GM04503 (cell line): Measurements from ENCODE around the gene CCL26.
"Not testable (repeated sequence)": the region's sequence is repeated elsewhere in the genome, so short reads cannot be mapped to it uniquely, and the experiment has no call there.

Experiments used
- DNase-seq: peaks from one replicate; pipeline ENCODE4 v3.0.0-alpha.2; 2012; ENCODE audit warnings: low read depth

Gene CCL26

DNA sequence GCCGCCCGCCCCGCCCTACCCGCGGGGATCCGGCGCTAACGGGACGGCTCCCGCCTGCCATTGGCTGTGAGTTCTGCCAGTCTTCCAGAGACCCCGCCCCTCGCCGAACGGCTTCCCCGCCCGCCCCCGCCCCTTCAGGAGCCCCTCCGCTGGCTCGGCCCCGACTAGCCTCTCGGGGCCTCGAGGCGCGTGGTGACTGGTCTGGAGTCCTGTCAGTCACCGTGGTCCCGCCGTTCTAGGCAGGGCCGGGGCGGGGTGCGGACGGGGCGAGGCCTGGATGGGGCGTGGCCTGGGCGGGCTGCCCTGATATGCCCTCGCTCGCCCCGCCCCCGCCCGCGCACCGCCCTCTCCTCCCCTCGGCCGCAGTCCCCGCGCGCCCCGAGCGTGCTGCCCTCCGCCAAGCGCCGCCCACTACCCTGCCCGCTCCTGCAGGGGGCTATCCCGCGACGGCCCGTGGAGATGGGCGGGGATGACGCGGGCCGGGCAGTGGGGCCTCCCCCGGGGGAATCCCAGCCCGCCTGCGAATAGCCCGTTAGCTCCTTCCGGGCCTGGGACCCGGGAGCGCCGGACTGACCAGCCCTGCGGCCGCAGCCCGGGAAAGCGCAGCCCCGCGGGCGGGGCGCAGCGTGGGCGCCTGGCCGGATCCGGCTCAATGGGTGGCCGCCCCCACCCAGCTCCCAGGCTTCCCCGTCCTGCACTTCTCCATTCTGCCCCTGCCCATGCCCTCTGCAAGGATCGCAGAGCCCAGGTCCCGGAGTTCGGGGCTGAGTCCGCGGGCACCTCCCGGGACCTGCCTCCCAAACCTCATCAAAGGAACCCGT, 32.8 kb downstream of the CCL26 start:
- DNase-seq: peak; percentile 76

DNA sequence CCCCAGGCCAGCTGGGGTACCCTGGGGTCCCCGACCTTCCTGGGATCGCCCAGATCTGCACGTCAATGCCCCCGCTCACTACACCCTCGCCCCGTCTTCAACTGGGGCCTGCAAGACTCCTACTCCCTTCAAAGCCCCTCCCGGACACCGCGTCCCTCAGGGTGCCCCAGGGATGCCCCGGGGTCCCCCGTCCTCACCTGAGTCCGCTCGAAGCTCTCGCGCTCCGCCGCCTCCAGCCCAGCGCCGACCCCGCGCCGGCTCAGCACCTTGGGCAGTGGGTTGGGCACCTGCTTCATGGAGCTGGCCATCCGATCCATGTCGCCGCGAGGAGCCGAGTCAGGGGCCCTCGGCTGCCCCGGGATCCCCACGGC, 33.4 kb downstream of the CCL26 start, which contains the start of gene HIP1:
HIP1 (minus strand) TSS at position 338 of the 371 bp plus-strand sequence; CDS start at position 317, 21 bp downstream.
- DNase-seq: no peak

DNA sequence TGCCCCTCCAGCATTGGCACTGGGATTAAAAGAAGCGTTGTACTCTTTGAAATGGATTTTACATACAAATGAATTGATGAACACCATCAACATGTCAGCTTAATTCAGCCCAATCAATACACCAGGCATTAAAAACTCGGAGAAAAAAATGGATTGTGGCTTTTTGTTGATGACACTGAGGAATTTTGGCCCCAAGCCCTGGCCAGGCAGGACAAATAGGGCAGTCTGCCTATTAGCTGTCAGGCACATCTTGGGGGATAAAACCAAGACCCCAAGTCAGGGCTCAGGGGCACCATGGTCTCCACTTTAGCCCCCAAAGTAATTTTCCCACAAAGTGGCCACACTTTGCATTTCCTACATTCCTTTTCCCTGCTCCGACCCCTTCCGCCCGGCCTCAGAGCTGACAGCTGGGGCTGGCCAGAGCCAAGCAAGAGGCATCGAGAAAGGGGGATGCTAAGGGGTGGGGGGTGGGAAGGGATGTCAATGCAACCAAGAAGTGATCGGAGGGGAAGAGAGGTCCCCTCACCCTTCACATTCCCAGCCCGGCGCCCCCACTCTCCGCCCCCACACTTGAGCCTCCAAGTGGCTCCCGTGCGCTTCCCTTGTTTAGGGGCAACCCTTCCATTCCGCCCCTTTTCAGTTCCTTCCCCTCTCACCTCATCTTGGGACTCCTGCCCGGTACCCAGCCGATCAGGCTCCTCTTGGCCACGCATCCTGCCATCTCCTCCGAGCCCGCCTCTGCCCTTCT, 34.0 kb downstream of the CCL26 start:
- DNase-seq: no peak

DNA sequence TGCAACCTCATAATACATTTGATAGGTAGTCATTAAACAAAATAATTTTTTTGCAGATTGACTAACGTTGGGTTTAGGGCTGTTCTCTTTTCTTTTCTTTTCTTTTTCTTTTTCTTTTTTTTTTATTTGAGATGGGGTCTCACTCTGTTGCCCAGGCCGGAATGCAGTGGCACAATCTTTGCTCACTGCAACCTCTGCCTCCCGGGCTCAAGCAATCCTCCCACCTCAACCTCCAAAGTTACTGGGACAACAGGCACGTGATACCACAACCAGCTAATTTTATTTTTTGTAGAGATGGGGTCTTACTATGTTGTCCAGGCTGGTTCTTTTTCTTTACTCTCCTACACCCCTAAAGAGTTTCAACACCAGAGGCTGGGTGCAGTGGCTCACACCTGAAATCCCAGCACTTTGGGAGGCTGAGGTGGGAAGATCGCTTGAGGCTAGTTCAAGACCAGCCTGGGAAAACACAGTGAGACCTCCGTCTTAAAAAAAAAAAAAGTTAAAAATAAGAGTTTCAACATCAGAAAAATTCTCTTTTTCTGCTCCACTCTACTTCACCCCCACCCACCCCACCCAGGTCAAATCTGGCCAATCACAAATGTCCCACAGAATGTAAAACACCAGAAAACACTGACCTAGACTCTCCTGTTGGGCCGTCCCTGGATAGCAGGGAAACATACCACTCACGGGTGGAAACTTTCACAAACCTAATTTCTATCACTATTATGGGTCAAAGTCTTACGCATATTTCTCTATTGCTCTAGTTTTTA, 36.2 kb downstream of the CCL26 start:
- no peak for DNase-seq

DNA sequence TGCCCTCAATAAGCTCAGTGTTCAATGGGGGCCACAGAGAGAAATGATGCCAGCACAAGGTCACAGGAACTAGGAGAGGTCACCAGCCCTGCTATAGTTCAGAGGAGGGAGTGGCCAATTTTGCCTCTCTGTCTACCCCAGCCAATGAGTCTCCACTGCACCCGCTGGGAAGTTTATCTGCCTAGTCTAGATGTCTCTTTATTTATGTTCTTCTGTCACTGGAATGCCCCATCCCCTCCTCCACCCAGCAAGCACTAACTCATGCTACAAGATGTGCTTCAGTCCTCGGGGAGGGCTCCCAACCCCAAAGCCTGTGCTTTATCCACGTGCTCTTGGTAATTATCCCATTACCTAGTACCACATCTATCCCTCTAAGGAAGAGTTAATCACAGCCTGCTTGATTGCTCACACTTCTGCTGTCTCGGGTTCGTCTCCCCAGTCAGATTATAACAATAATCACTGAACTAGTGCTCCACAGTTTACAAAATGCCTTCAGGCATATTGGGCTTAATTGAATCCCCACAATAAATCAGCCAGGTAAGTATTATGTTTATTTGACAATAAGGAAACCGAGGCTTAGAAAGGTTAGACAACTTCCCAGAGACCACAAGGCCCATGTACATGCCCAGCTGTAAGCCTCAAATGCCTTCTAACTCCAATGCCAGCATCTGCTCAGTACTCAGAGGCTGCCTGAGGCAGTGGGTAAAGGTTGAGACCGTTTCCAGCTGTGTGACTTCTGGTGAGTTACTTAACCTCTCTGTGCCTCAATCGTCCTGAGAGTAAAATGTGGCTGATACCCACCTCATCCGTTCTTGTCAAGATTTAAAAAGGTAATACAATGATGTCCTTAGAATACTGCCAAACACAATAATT, 37.2 kb downstream of the CCL26 start:
- no peak for DNase-seq

DNA sequence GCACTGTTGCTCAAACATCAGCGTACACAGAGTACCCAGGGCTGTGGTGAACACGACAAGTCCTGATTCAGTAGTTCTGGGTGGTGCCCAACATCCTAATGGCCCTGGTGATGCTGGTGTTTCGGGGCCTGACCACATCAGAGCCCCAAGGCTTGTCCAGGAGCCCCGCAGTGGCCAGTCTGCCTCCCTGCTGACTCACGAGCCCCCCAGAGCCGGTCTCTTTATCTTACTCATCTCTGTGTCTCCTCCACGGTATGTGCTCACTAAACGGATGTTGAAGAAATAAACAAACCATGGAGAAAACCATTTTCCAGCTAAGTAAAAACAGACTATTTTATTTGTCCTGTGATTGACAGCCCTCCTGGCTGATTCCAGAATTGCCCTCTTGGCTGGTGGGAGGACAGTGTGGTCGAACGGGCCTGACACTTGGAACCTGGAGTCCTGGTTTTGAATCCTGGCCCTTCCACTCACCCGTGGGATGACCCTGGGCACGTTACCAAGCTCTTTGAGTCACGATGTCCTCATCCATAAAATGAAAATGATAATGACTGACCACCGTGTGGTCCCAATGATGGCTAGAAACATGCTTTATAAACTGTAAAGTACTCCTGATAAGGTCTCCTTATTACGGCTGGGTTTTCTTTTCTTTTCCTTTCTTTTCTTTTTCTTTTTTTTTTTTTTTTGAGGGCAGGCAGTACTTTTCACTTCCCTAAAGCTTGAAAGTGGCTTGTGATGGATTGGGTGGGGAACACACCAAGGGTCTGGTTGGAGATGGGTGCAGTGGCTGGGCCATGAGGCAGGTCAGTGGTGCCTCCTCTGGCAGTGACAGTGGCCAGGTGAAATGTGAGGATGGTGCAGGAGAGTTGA, 39.0 kb downstream of the CCL26 start:
- peak; percentile 96 for DNase-seq

DNA sequence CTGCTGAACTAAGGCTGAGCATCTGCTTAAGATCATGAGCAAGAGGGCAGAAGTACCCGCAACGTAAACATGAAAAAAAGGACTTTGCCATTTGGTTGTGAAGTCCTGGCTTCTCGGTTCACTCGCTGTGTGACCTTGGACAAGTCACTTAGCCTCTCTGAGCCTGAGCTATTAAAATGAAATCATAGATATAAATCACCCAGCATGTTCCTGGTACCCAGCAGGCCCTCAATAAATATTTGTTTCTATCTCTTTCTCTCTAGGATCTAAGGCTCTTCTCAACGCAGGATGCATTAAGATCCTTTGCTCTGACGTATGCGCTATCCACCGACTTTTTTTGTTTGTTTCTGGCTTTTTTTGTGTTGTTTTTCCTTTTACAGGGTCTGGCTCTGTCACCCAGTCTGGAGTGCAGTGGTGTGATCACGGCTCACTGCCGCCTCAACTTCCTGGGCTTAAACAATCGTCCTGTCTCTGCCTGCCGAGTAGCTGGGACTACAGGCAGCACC, 39.9 kb downstream of the CCL26 start:
- no peak for DNase-seq

DNA sequence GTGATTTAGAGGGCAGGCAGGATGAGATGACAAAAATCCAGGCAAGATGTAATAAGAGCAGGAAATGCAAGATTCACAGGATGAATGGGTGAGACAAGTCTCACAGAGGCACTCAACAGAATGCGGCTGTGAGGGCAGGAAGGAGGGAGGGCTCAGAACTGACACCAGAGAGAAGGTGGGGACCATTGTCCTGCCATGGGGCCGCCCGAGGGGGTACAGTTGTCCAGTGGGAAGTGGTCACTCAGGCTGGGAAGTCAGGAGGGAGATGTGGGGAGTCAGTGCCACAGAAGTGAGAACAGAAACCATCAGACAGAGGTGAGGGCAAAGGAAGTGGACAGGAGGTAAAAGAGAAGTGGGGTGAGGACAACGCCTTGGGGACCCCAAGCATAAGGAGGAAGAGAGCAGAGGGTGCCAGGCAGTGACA, 42.1 kb downstream of the CCL26 start:
- DNase-seq: no peak

DNA sequence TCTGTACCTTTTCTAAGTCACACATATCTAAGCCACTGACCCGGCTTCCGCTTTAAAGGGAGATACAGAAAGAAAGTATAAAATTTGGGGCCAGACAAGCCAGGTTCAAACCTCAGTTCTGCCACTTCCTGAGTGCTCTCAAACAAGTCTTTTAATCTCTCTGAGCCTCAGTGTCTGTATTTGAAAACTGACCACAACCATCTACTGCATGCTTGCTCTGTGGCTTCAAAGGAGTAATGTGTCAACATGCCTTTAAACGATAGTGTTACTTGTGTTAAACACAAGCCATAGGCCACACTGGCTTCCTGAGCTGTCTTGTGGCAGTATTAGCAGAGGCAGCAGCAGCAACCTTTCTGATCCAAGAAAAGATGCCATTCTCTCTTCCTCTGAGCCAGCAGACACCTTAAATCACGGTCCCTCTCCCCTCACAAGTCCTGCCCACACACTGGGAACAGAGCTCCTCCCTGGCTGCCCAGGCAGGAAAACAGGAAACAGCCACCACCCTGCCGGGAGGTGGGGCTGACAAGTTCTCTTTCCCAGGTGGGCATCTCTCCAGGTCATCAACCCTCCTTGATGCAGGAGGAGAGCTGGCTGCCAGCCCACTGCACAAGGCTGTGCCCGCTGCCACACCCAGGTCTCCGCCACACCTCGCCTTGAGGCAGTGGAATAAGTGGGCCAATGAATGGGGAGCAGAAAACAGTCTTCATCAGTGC, 44.0 kb downstream of the CCL26 start:
- DNase-seq: no peak

DNA sequence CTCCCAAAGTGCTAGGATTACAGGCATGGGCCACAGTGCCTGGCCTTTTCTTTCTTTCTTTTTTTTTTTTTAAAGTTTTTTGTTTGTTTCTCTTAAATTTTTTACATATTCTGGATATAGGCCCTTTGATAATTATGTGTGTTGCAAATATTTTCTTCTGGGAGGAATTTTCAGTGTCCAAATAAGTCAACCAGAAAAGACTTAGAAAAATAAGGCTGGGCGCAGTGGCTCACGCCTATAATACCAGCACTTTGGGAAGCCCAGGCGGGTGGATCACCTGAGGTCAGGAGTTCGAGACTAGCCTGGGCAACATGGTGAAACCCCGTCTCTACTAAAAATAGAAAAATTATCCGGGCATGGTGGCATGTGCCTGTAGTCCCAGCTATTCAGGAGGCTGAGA, 44.7 kb downstream of the CCL26 start:
- DNase-seq: not testable (repeated sequence)

DNA sequence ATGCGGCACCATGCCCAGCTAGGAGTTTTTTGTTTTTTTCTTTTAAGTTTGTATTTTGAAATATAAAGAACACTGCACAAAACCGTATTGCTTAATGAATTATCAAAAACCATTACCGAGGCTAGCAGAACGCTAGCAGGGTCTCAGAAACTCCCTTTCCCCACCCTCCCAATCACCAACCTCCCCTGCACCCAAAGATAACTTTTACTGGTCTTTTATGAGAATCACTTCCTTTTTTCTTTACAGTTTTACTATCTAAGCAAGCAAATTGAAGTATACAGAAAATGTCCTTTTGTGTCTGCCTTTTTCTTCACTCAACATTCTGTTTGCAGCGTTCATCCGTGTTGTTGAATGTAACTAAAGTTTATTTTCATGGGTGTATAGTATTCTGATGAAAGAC, 46.7 kb downstream of the CCL26 start:
- no peak for DNase-seq

DNA sequence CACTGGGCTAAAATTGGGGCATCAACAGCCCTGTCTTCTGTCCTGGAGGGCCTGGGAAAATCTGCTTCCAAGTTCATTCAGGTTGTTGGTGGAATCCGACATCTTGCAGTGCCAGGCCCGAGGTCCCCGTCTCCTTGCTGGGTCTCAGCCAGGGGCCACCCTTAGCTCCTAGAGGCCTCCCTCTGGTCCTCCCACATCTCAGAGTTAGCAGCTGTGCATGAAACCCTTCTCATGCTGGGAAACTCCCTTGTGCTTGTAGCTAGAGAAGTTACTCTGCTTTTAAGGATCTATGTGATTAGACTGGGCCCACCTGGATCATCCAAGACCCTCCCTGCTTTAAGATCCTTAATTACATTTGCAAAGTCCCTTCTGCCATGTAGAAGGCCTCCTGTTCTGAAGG, 48.6 kb downstream of the CCL26 start:
- DNase-seq: no peak

DNA sequence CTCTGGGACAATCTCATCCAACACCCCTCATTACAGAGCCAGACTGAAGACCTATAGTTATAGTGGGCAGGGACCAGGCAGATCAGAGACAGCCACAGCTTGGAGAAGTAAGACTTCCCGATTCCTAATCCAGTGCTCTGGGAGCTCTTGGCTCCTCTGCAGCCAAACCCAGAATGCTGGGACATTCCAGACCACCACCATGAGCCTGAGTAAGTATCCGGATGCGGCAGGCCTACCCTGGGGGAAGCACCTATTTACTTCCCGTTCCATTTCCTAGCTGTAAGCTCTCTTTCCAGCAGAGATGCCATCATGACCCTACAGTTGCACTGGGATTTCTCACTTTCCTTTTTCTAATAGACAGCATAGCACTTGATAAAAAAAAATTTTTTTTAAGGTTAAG, 49.6 kb downstream of the CCL26 start:
- DNase-seq: no peak

DNA sequence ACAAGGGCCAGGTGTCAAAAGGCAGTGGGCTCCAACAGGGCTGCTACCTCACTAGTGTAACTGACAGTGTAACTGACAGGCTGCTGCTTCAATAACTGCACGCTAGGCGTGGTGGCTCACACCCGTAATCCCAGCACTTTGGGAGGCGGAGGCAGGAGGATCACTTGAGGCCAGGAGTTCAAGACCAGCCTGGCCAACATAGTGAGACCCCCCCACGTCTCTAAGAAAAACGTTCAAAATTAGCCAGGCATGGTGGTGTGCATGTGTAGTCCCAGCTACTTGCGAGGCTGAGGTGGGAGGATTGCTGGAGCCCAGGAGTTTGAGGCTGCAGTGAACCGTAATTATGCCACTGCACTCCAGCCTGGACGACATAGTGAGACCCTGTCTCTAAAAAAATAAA, 50.1 kb downstream of the CCL26 start:
- not testable (repeated sequence) for DNase-seq

DNA sequence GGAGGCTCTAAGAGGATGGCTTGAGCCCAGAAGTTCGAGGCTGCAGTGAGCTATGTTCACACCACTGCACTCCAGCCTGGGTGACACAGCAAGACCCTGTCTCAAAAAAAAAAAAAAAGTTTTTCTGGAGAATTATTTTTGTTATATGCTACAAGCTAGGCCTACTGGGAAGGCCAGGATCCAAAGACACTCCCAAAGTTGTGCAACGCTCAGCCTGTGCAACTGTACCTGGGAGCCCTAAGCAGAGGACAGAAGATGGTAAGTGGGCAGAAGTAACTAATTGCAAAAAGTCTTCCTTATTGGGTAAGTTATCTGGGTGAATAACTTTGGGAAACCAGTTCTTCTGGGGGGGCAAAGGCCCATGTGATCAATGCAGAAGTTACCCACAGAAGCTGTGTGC, 50.6 kb downstream of the CCL26 start:
- no peak for DNase-seq

DNA sequence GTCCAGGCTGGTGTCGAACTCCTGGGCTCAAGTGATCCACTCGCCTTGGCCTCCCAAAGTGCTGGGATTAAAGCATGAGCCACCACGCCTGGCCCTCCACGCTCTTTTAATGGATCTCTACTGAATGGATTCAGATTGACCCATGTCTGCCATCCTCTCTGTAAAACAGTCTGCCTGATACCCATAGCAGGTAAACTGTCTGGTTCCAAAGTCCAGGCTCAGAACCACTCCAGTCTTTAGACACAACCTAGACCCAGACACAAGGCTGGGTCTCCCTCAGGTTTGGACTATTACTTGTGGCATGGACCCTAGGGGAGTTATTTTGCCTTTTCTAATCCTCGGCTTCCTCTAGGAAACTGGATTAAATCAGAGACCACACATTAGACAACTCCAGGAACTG, 52.4 kb downstream of the CCL26 start:
- no peak for DNase-seq
